Breast epithelium (tissue), 4 donors: Measurements from ENCODE around the gene TAL2. TPM values are rescaled to one million over a fixed set of nuclear protein-coding genes. Genes with fewer than 3 reads are reported as not detected.

ENCODE experiments used
- DNase-seq, 2 donors: peaks; one replicate each; pipeline ENCODE4 v3.0.0-alpha.2; 2019; ENCODE audit warnings: low spot score in 2 of 2
- H3K27ac ChIP-seq, 2 donors: fragments of 200-600 bp; sonication (generic) in 1 of 2; one replicate each; pipeline ENCODE4 v1.5.1; 2016 to 2019; ENCODE audit warnings: mild to moderate bottlenecking in 1 of 2
- H3K27me3 ChIP-seq, 2 donors: fragments of 200-600 bp; sonication (generic) in 1 of 2; one replicate each; pipeline versions ENCODE4 v1.5.1 to v1.6.0; 2017 to 2019; ENCODE audit warnings: control low read depth in 1 of 2, mild to moderate bottlenecking in 1 of 2
- H3K36me3 ChIP-seq: fragments of 200-600 bp; one replicate; pipeline ENCODE4 v1.5.1; 2019
- H3K4me1 ChIP-seq, 2 donors: fragments of 200-600 bp; sonication (generic); one replicate each; pipeline ENCODE4 v1.5.1; 2016 to 2019; ENCODE audit warnings: control low read depth in 1 of 2
- H3K4me3 ChIP-seq, 3 donors: fragments of 200-600 bp; sonication (generic); 1 replicate in 2 of 3; 2 replicates in 1 of 3; pipeline ENCODE4 v1.5.1; 2016 to 2019; ENCODE audit warnings: mild to moderate bottlenecking in 3 of 3, moderate library complexity in 2 of 3
- H3K9me3 ChIP-seq, 2 donors: fragments of 200-600 bp; sonication (generic) in 1 of 2; one replicate each; pipeline ENCODE4 v1.5.1; 2016 to 2019; ENCODE audit warnings: control low read depth in 1 of 2
- CTCF ChIP-seq, 3 donors: fragments of 450-650 bp; IDR thresholded peaks; one replicate each; pipeline ENCODE4 v1.5.1; 2016 to 2017; ENCODE audit warnings: antibody characterized with exemption in 3 of 3, mild to moderate bottlenecking in 3 of 3, moderate library complexity in 3 of 3
- POLR2A ChIP-seq: fragments of 450-650 bp; IDR thresholded peaks from one replicate; pipeline ENCODE4 v1.6.1; 2016; ENCODE audit warnings: antibody characterized with exemption, mild to moderate bottlenecking, moderate library complexity
- POLR2AphosphoS5 ChIP-seq, 3 donors: sonication (generic); formaldehyde crosslinking; IDR thresholded peaks; one replicate each; pipeline ENCODE4 v1.6.1; 2017; ENCODE audit warnings: antibody characterized with exemption in 3 of 3
- intact Hi-C: fragments of 100-400 bp; cut with DNase I; formaldehyde crosslinking; loops from one replicate; pipeline ENCODE4 v1.15.1; 2023; ENCODE audit warnings: low total_unique reads
- total RNA-seq, 3 donors: library from RNA; depleted of rRNA; stranded (reverse); fragments of >200 nt; gene quantifications; one replicate each; pipeline ENCODE4 v1.1.0, GENCODE V29; 2016

The TAL2 gene
- not detected for total RNA-seq

DNA sequence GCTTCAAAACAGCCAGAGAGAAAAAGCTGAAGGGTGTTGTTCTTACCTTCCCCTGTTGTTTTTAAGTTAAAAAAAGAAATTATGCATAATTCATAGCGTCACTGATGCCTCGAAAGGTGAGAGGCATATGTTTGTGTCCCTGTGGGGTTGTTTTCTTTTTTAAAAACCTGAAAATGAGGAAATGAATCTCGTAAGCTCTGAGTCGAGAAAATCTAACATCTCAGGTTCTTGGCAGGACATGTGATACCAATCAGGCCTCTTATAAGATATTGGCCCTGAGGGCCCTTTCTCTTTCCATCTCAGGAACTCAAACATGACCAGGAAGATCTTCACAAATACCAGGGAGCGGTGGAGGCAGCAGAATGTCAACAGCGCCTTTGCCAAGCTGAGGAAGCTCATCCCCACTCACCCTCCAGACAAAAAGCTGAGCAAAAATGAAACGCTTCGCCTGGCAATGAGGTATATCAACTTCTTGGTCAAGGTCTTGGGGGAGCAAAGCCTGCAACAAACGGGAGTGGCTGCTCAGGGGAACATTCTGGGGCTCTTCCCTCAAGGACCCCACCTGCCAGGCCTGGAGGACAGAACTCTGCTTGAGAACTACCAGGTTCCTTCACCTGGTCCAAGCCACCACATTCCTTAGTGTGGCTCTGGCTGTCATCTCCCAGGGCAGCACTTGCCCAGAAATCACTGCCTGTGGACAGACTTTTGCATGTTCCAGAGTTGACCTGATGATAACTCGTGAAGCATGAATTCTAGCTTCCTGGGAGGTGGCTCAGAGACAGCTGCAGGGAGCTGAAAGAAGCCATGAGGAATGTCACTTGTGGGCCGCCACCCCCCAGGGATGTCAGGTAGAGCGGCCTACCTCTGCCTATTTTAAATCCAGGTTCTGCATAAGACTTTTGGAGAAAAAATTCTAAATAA is at the start of gene TAL2:
TSS of gene TAL2 (plus strand) at position 274 of the 921 bp plus-strand sequence. CDS start at position 314, 40 bp downstream.
- intact Hi-C loops: no loop called here
- no peaks in the 10 kb centered on the region for H3K36me3 ChIP-seq
- no peak within 1 kb of the TSS for H3K27ac ChIP-seq
- H3K9me3 ChIP-seq: no peaks in the 10 kb centered on the region
- H3K4me1 ChIP-seq: no peaks in the 10 kb centered on the region
- peaks cover 0 to 9% of the 10 kb centered on the region in 2 donors for H3K27me3 ChIP-seq
- no peak for TF ChIP-seq POLR2AphosphoS5 (IDR thresholded peaks at IDR 0.05)
- TF ChIP-seq POLR2A: no peak
- TF ChIP-seq CTCF (IDR thresholded peaks at IDR 0.05): no peak
- H3K4me3 ChIP-seq: no peak within 1 kb of the TSS
- DNase-seq: no peak

- intact Hi-C loops: no loop called here
- TF ChIP-seq POLR2A (no peak), POLR2AphosphoS5 (IDR thresholded peaks at IDR 0.05) (no peak), CTCF (IDR thresholded peaks at IDR 0.05) (no peak)
Observed at GRCh38 chr9:105621001-105621400, 41.3 kb upstream of the TAL2 start.

GRCh38 chr9:105625088-105625487 is 37.2 kb upstream of the TAL2 start:
- TF ChIP-seq POLR2A (no peak), CTCF (IDR thresholded peaks at IDR 0.05) (no peak), POLR2AphosphoS5 (IDR thresholded peaks at IDR 0.05) (no peak)
- no peaks in the 10 kb centered on the region for H3K27me3 ChIP-seq
- intact Hi-C loops: no loop called here
- no peak overlapping the region for H3K4me3 ChIP-seq
- no peaks in the 10 kb centered on the region for H3K9me3 ChIP-seq
- no peak for DNase-seq
- H3K36me3 ChIP-seq: no peaks in the 10 kb centered on the region
- no peak overlapping the region for H3K27ac ChIP-seq
- H3K4me1 ChIP-seq: no peaks in the 10 kb centered on the region

More at GRCh38 chr9:105621001-105621400, 41.3 kb upstream of the TAL2 start:
- no peaks in the 10 kb centered on the region for H3K9me3 ChIP-seq
- no peak for DNase-seq
- H3K27ac ChIP-seq: no peak overlapping the region
- no peak overlapping the region for H3K4me3 ChIP-seq
- H3K4me1 ChIP-seq: no peaks in the 10 kb centered on the region
- H3K36me3 ChIP-seq: no peaks in the 10 kb centered on the region
- H3K27me3 ChIP-seq: no peaks in the 10 kb centered on the region

GRCh38 chr9:105632807-105633206 is 29.4 kb upstream of the TAL2 start:
- intact Hi-C loops: loop anchor here (5.0 kb wide), 1 partner anchor 999 kb away; no protein-coding TSS in a partner anchor

More at GRCh38 chr9:105632807-105633206, 29.4 kb upstream of the TAL2 start:
- no peaks in the 10 kb centered on the region for H3K9me3 ChIP-seq
- H3K27ac ChIP-seq: no peak overlapping the region
- no peak overlapping the region for H3K4me3 ChIP-seq
- H3K36me3 ChIP-seq: no peaks in the 10 kb centered on the region
- TF ChIP-seq POLR2AphosphoS5 (IDR thresholded peaks at IDR 0.05) (no peak), CTCF (IDR thresholded peaks at IDR 0.05) (no peak), POLR2A (no peak)
- no peak for DNase-seq
- no peaks in the 10 kb centered on the region for H3K27me3 ChIP-seq
- no peaks in the 10 kb centered on the region for H3K4me1 ChIP-seq
